Measurements from ENCODE around the gene MRLN. TPM values are rescaled to one million over a fixed set of nuclear protein-coding genes. Genes with fewer than 3 reads are reported as not detected.
"Not testable (repeated sequence)": the region's sequence is repeated elsewhere in the genome, so short reads cannot be mapped to it uniquely, and the experiment has no call there.

The MRLN gene
- total and polyA plus RNA-seq, 2 of the 8 experiments (the other 6 are each of a cell fraction or from before 2014, with no cell fraction given) = 0.21 TPM; not detected in 1

GRCh38 chr10:59744156-59744555, 9.1 kb downstream of the MRLN start:
- H2AFZ ChIP-seq (ENCODE audit: low read length); H4K8ac ChIP-seq (ENCODE audit: extremely low read depth, insufficient read depth, low read length); H3K23ac ChIP-seq (ENCODE audit: insufficient read length); H2BK12ac ChIP-seq (ENCODE audit: low read depth, low read length); H3K27me3 ChIP-seq (replicated peaks in 1 of 4; ENCODE audit: control insufficient read depth in 3 of 4, extremely low read depth in 1 of 4, insufficient read depth in 3 of 4, low read length in 3 of 4); H3K4me3 ChIP-seq (ENCODE audit: extremely low read depth in 1 of 4, insufficient read depth in 2 of 4, low read depth in 3 of 4, low read length in 4 of 4); H3K56ac ChIP-seq (replicated peaks; ENCODE audit: insufficient read length, low read depth, low read length); H4K5ac ChIP-seq (ENCODE audit: insufficient read length, low read depth, low read length); H4K91ac ChIP-seq (replicated peaks; ENCODE audit: insufficient read length, low read length); H4K20me1 ChIP-seq (replicated peaks in 1 of 2; ENCODE audit: control insufficient read depth in 1 of 2, insufficient read depth in 2 of 2, low read length in 2 of 2); CTCF ChIA-PET (ENCODE audit: partially characterized antibody); H3K23me2 ChIP-seq (ENCODE audit: low read depth, low read length); H3K18ac ChIP-seq (ENCODE audit: extremely low read depth, low read length); H2BK15ac ChIP-seq (ENCODE audit: low read length); H3K4me2 ChIP-seq (ENCODE audit: insufficient read depth in 1 of 2, low read depth in 2 of 2, low read length in 2 of 2); H3K4me1 ChIP-seq (replicated peaks in 1 of 4; ENCODE audit: control insufficient read depth in 3 of 4, insufficient read depth in 4 of 4, low read length in 3 of 4); H3K9ac ChIP-seq (replicated peaks in 1 of 4; ENCODE audit: extremely low read depth in 1 of 4, low read depth in 3 of 4, low read length in 3 of 4); H3K27ac ChIP-seq (ENCODE audit: low read depth, low read length); POLR2A ChIA-PET (ENCODE audit: partially characterized antibody); H3K4ac ChIP-seq (replicated peaks; ENCODE audit: insufficient read length, low read depth, low read length); H3K79me1 ChIP-seq (ENCODE audit: low read depth, low read length); H2BK5ac ChIP-seq (ENCODE audit: low read depth, low read length); DNase-seq (ENCODE audit: low read depth in 1 of 2, low spot score in 2 of 2); H3K79me2 ChIP-seq (ENCODE audit: control insufficient read depth in 1 of 2, insufficient read depth in 2 of 2, low read length in 2 of 2); H2AK5ac ChIP-seq (ENCODE audit: low read depth, low read length); H2BK120ac ChIP-seq (replicated peaks; ENCODE audit: low read depth, low read length); H3K36me3 ChIP-seq (ENCODE audit: control insufficient read depth in 2 of 4, insufficient read depth in 4 of 4, low read length in 3 of 4); FAIRE-seq; H3K14ac ChIP-seq (ENCODE audit: insufficient read length); H2BK20ac ChIP-seq (ENCODE audit: low read length): not testable (repeated sequence)
- 91% methylated on average over 9 of the region's 32 CpGs; no CpG with 5 or more reads in 1 of the 2 experiments for WGBS, 2 experiments (ENCODE audit: extremely low coverage in 1 of 2, insufficient coverage in 1 of 2, insufficient read length in 1 of 2, insufficient replicate concordance in 2 of 2, low coverage in 1 of 2, low lambda C conversion rate in 2 of 2, missing lambda C conversion rate in 1 of 2)
- H3K9me3 ChIP-seq (ENCODE audit: insufficient read depth in 2 of 2, low read depth in 1 of 2, low read length in 1 of 2) = peaks cover 3 to 17% of the 10 kb centered on the region in 2 experiments; a peak in 3 of 4 replicates

Data from H1 (cell line).